HepG2 (cell line): ENCODE data around the gene ZMYM3. TPM values are rescaled to one million over a fixed set of nuclear protein-coding genes. Genes with fewer than 3 reads are reported as not detected.
"Not testable (repeated sequence)": the region's sequence is repeated elsewhere in the genome, so short reads cannot be mapped to it uniquely, and the experiment has no call there.

Experiments
- ATAC-seq: fragments of 200-7000 bp; cut with Tn5 transposase; 3 replicates; pipeline ENCODE4 v1.9.1; 2020; ENCODE audit warnings: mild to moderate bottlenecking, moderate library complexity
- BruUV-seq: library from RNA; stranded (reverse); fragments of 400-500 nt; replicated peaks from 2 replicates; lab custom pipeline; 2021; lab: Mats Ljungman, UMichigan
- CTCF ChIA-PET: fragments of 300-600 bp; formaldehyde crosslinking; extraction: SDS; loops from one replicate; lab custom pipeline; 2021; ENCODE audit warnings: low total read pairs, inconsistent platforms, low intra/inter-chr PET ratio; lab: Yijun Ruan, JAX
- POLR2A ChIA-PET: fragments of 350-600 bp; sonication (Branson Sonifier 250); formaldehyde crosslinking; loops from one replicate; lab custom pipeline; 2020; ENCODE audit warnings: antibody characterized with exemption, inconsistent platforms; lab: Yijun Ruan, JAX
- DNase-seq: peaks from one replicate; pipeline ENCODE4 v3.0.0-alpha.2; 2015; ENCODE audit warnings: low spot score
- FAIRE-seq: peaks from 3 replicates; lab custom pipeline; 2011; peaks lifted over from hg19 to GRCh38; lab: Jason Lieb, UNC
- H2AFZ ChIP-seq: one replicate; pipeline ENCODE4 v1.6.1; 2011; ENCODE audit warnings: low read length, inconsistent platforms
- H3K27ac ChIP-seq: fragments of 300-600 bp; 3 replicates; pipeline ENCODE4 v1.8.0; 2011; ENCODE audit warnings: mixed run types, mild to moderate bottlenecking, mixed read lengths, low read length, inconsistent platforms; ENCODE audit not compliant: insufficient read depth; ENCODE audit errors: extremely low read length
- H3K27me3 ChIP-seq, 2 experiments: fragments of 200-600 bp in 1 of 2; 2 replicates in 1 of 2; 3 replicates in 1 of 2; pipeline versions ENCODE4 v1.6.0 to v1.8.0; 2011; ENCODE audit warnings: low read length in 2 of 2, mild to moderate bottlenecking in 2 of 2, moderate library complexity in 2 of 2, inconsistent platforms in 1 of 2; ENCODE audit not compliant: insufficient read depth in 2 of 2, control insufficient read depth in 1 of 2
- H3K36me3 ChIP-seq, 2 experiments: fragments of 200-600 bp in 1 of 2; replicated peaks in 1 of 2; 2 replicates in 1 of 2; 3 replicates in 1 of 2; pipeline versions ENCODE4 v1.5.1 to v1.8.0; 2011; ENCODE audit warnings: low read length in 2 of 2, inconsistent platforms in 1 of 2; ENCODE audit not compliant: insufficient read depth in 2 of 2, control insufficient read depth in 1 of 2
- H3K4me1 ChIP-seq: 2 replicates; pipeline ENCODE4 v1.5.1; 2012; ENCODE audit warnings: low read length, inconsistent platforms; ENCODE audit not compliant: insufficient read depth
- H3K4me2 ChIP-seq: 2 replicates; pipeline ENCODE4 v1.6.0; 2011; ENCODE audit warnings: low read depth, low read length, inconsistent platforms
- H3K4me3 ChIP-seq, 3 experiments: fragments of 200-600 bp in 1 of 3; sonication (generic), shearing (Covaris generic) in 1 of 3; replicated peaks in 1 of 3; 2 replicates each; pipeline ENCODE4 v1.5.1; 2011 to 2016; ENCODE audit warnings: low read length in 3 of 3, inconsistent platforms in 2 of 3, low read depth in 2 of 3, mild to moderate bottlenecking in 2 of 3, control low read depth in 1 of 3, mixed read lengths in 1 of 3; ENCODE audit not compliant: insufficient read depth in 1 of 3
- H3K79me2 ChIP-seq: one replicate; pipeline ENCODE4 v1.6.1; 2011; ENCODE audit warnings: low read length, inconsistent platforms; ENCODE audit not compliant: insufficient read depth
- H3K9ac ChIP-seq: 2 replicates; pipeline ENCODE4 v1.6.0; 2011; ENCODE audit warnings: mild to moderate bottlenecking, low read depth, low read length, inconsistent platforms; ENCODE audit not compliant: insufficient read depth
- H3K9me3 ChIP-seq: 2 replicates; pipeline ENCODE4 v1.5.1; 2012; ENCODE audit warnings: mild to moderate bottlenecking, low read length
- H4K20me1 ChIP-seq: 2 replicates; pipeline ENCODE4 v1.6.0; 2011; ENCODE audit warnings: inconsistent platforms, mild to moderate bottlenecking, low read length, moderate library complexity; ENCODE audit not compliant: insufficient read depth
- CEBPB ChIP-seq: IDR thresholded peaks from 2 replicates; pipeline ENCODE4 v1.6.1; 2011; ENCODE audit warnings: low read depth, low read length, improper control_type of control experiment, borderline replicate concordance
- CEBPG ChIP-seq: IDR thresholded peaks from 2 replicates; pipeline ENCODE4 v1.6.1; 2016
- POLR2AphosphoS5 ChIP-seq: IDR thresholded peaks from 2 replicates; pipeline ENCODE4 v1.6.1; 2012; ENCODE audit warnings: low read depth, low read length
- POLR2G ChIP-seq: fragments of 200-400 bp; formaldehyde crosslinking; IDR thresholded peaks from 2 replicates; pipeline ENCODE4 v1.6.1; 2018; ENCODE audit warnings: mild to moderate bottlenecking, low read depth, low read length, moderate library complexity
- RARG ChIP-seq: sonication (generic); formaldehyde crosslinking; IDR thresholded peaks from 2 replicates; pipeline ENCODE4 v1.4.0; 2020; ENCODE audit warnings: low read depth, mild to moderate bottlenecking, missing genetic modification reagents
- WGBS: methylation state at CpG from one replicate; pipeline ENCODE4 v1.1.6; 2017; ENCODE audit warnings: low lambda C conversion rate; 5-methylcytosine and 5-hydroxymethylcytosine counted together
- in situ Hi-C: cut with HindIII; loops from 2 replicates; pipeline ENCODE4 v1.10.0; 2017; ENCODE audit warnings: low pct_unique_long_range_greater_than_20kb; ENCODE audit not compliant: extremely low pct_ligation_motif_present
- intact Hi-C: fragments of 100-400 bp; cut with micrococcal nuclease; formaldehyde crosslinking; loops from one replicate; pipeline ENCODE4 v1.10.0; 2022; ENCODE audit not compliant: unreplicated experiment
- polyA plus RNA-seq, 8 experiments: library from polyadenylated mRNA; depleted of rRNA in 3 of 8; stranded (reverse) in 7 of 8; unstranded in 1 of 8; fragments of >200 nt; fragmentation: Illumina TruSeq in 4 of 8; extraction: Trizol in 4 of 8; gene quantifications; 2 replicates each; pipeline versions ENCODE4 v1.2.1 to v1.2.3, GENCODE V29; 2011 to 2016; ENCODE audit warnings: low read depth in 4 of 8, missing spikeins in 1 of 8, mixed read lengths in 1 of 8; ENCODE audit not compliant: insufficient read depth in 1 of 8
- total RNA-seq, 5 experiments: library from RNA; depleted of rRNA; stranded (reverse); fragments of >200 nt; fragmentation: Illumina TruSeq; extraction: Trizol; gene quantifications; 2 replicates each; pipeline ENCODE4 v1.2.3, GENCODE V29; 2016; ENCODE audit warnings: low read depth in 1 of 5
- TF ChIP-seq, protein P1 (sequence below): sonication (generic); formaldehyde crosslinking; IDR thresholded peaks from 2 replicates; pipeline ENCODE4 v1.5.1; 2020; ENCODE audit warnings: mild to moderate bottlenecking, missing genetic modification reagents, moderate library complexity

Gene ZMYM3
- total and polyA plus RNA-seq, 2 of the 13 experiments (the other 11 are each of a cell fraction or from before 2014, with no cell fraction given) = 26.4 to 35.4 TPM

DNA sequence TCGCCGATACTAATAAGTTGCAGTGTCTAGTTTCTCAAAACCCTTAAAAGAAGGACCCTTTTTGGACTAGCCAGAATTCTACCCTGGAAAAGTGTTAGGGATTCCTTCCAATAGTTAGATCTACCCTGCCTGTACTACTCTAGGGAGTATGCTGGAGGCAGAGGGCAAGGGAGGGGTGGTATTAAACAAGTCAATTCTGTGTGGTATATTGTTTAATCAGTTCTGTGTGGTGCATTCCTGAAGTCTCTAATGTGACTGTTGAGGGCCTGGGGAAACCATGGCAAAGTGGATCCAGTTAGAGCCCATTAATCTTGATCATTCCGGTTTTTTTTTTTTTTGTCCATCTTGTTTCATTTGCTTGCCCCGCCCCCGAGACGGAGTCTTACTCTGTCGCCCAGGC is 46.1 kb upstream of the ZMYM3 start:
- intact Hi-C loops, CTCF ChIA-PET, H3K27me3 ChIP-seq, H3K4me3 ChIP-seq, ATAC-seq, H3K27ac ChIP-seq, H3K9me3 ChIP-seq, H3K4me2 ChIP-seq, BruUV-seq, in situ Hi-C loops, H3K9ac ChIP-seq, H2AFZ ChIP-seq, H3K79me2 ChIP-seq, H4K20me1 ChIP-seq, DNase-seq: not testable (repeated sequence)
- 87% methylated on average over 4 of the region's 7 CpGs for WGBS
- H3K4me1 ChIP-seq = peaks cover 60% of the 10 kb centered on the region
- peak; percentile 53 for FAIRE-seq
- POLR2A ChIA-PET = interaction anchor here (1.0 kb wide), 1 partner anchor 17 kb away, joined by 3 read pairs; the partner anchor contains the start of gene NONO
- H3K36me3 ChIP-seq = peaks cover 6 to 31% of the 10 kb centered on the region in 2 experiments; a peak in 4 of 5 replicates

DNA sequence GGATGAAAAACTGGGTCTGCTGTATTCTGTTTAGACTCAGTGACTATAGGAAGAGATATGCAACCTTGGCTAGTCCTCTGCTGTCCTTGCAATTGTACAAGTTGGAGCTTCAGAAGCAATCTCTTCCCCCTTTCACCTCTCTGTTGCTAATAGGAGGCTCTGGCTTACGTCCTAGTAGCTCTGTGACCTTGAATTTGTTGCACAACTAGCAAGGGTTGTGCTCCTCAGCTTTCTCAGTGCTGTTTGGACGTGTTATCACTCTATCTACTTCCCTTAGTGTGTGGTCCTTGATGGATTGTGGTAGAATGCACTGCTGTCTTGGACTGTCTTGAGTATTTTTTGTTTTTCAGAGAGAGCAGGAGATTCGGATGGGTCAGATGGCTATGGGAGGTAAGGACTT is 44.2 kb upstream of the ZMYM3 start:
- DNase-seq = no peak

More for the DNA sequence above, 44.2 kb upstream of the ZMYM3 start:
- Histone ChIP-seq H3K4me3 (no peak overlapping the region), H3K79me2 (no peaks in the 10 kb centered on the region), H3K27me3 (no peaks in the 10 kb centered on the region), H3K9ac (no peak overlapping the region), H3K4me2 (no peak overlapping the region), H3K9me3 (no peaks in the 10 kb centered on the region), H2AFZ (no peak overlapping the region), H3K27ac (no peak overlapping the region), H4K20me1 (no peaks in the 10 kb centered on the region), H3K4me1 (peaks cover 60% of the 10 kb centered on the region), H3K36me3 (peaks cover 7 to 44% of the 10 kb centered on the region in 2 experiments; a peak in 4 of 5 replicates)
- FAIRE-seq = no peak
- no peak for ATAC-seq
- BruUV-seq = no TSS peak
- CTCF ChIA-PET = no interaction called here
- 80% methylated on average over 2 of the region's 3 CpGs for WGBS
- intact Hi-C loops (no loop called here), in situ Hi-C loops (no loop called here)
- TF ChIP-seq, protein P1, sequence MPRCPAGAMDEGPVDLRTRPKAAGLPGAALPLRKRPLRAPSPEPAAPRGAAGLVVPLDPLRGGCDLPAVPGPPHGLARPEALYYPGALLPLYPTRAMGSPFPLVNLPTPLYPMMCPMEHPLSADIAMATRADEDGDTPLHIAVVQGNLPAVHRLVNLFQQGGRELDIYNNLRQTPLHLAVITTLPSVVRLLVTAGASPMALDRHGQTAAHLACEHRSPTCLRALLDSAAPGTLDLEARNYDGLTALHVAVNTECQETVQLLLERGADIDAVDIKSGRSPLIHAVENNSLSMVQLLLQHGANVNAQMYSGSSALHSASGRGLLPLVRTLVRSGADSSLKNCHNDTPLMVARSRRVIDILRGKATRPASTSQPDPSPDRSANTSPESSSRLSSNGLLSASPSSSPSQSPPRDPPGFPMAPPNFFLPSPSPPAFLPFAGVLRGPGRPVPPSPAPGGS = no peak
- TF ChIP-seq RARG (CRISPR knock-in tag) (no peak), POLR2G (peak; percentile 33; the same call in 1 of the 2 replicates), CEBPB (peak; percentile 20; the same call in 1 of the 2 replicates), POLR2AphosphoS5 (0 out of 2 replicates have a peak, but pooled peaks have one; percentile 23), CEBPG (0 out of 2 replicates have a peak, but pooled peaks have one; percentile 38)
- POLR2A ChIA-PET = interaction anchor here (1.2 to 3.1 kb wide), 2 partner anchors 15 to 68 kb away, joined by 6 to 13 read pairs; partner anchors contain the start of genes NONO and TAF1
